Epithelial cell of prostate (primary cell): Measurements from ENCODE around the gene C15orf61.

Source experiments
- DNase-seq: peaks from one replicate; pipeline ENCODE4 v3.0.0-alpha.2; 2011; ENCODE audit warnings: low read depth, low spot score
- H3K27ac ChIP-seq: fragments of 450-650 bp; 2 replicates; pipeline ENCODE4 v1.5.1; 2017; ENCODE audit warnings: mild to moderate bottlenecking

Gene C15orf61

DNA sequence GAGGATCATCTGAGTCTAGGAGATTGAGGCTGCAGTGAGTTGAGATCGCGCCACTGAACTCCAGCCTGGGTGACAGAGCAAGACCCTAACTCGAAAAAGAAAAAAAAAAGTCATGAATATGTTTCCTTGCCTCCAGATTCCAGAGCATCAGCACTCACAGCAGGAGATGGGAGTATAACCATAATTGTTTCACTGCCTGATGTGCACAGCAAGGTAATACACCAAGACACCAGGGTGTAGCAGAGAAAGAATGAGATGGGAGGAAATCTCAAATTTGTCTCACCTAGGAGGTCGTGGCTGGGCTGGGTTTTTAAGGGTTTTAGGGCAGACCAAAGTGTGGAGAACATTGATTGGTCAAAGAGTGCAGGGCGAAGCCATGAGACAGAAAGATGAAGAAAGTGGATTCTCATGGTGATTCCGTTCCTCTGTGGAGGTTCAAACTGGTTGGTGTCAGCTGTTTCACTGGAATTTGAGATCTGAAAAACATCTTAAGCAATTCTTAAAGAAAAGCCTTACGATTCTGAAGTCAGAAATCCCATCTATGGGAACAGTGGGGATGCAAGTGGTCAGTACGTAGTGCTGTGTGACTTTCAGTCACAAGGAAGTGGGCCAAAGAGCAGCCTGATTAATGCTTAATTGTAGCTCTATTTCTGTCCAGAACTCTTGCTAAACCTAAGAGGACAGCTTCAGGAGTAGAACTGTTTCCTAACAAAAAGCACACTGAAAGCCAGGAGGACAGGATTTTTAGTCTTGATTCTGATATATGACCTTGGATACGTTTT lies 7.8 kb upstream of the C15orf61 start:
- no peak overlapping the region for H3K27ac ChIP-seq
- no peak for DNase-seq

DNA sequence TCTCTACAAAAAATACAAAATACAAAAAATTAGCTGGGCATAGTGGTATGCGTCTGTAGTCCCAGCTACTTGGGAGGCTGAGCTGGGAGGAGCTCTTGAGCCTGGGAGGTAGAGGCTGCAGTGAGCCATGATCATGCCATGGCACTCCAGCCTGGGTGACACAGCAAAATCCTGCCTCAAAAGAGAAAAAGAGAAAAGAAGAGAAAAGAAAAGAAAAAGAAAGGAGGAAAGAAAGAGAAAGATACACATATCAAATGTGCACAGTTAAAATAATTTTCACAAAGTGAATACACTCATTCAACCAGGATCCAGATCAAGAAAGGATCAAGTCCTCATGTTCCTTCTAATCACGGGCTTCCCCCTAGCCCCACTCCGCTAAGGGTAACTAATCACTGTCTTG lies 5.8 kb upstream of the C15orf61 start:
- H3K27ac ChIP-seq: no peak overlapping the region
- DNase-seq: no peak

DNA sequence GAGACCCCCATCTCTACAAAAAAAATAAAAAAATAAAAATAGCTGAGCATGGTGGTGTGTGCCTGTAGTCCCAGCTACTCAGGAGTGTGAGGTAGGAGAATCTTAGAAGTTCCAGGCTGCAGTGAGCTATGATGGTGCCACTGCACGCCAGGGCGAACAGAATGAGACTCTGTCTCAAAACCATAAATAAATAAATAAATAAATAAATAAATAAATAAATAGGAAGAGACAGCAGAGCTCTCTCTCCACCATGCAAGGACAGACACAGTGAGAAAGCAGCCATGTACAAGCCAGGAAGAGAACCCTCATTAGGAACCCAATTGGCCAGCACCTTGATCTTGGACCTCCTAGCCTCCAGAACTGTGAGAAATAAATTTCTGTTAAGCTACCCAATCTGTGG lies 5.4 kb upstream of the C15orf61 start:
- no peak for DNase-seq
- no peak overlapping the region for H3K27ac ChIP-seq

GRCh38 chr15:67520321-67521028 lies 456 bp upstream of the C15orf61 start:
- peak overlapping the region; percentile 82 for H3K27ac ChIP-seq
- no peak for DNase-seq

- no peak for DNase-seq
- peak overlapping the region; percentile 82 for H3K27ac ChIP-seq
Observed at GRCh38 chr15:67521783-67522568, 1.0 kb downstream of the C15orf61 start.

DNA sequence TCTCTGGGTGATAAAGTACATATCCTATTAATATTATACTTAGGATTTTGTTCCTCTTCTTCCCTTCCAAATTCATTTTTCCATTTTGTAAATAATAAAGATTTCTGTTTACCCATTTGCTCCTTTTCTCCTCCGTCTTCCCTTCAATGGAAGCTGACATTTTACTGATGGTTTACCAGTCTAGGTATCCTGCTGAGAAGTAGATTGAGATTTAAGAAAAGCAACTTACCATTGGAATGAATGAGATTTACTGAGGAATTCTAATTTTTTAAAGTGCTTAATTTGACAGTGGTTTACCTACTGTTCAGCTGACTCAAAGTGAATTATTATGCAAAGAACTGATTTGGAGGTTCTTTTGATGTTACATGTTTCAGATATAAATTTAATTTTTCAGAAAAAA lies 2.4 kb downstream of the C15orf61 start:
- no peak for DNase-seq
- H3K27ac ChIP-seq: no peak overlapping the region

GRCh38 chr15:67524235-67524634 lies 3.3 kb downstream of the C15orf61 start:
- no peak for DNase-seq
- no peak overlapping the region for H3K27ac ChIP-seq

DNA sequence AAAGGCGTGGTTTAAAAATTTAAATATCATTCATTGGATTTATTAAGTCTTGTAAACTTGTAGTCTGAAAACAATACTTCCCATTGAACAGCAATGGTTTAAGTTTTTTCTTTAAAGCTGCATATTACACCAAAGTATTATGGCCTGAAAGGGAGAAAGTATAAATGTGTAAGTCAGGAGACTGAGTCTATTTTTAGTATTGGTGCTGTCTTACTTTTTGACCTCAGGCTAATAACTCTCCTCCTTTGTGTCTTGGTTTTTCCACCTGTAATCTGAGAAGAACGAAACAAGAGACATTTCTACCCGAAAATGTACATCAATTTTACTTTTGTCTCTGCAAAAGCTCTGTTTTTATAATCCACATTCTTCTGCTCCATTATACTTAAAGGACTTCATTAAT lies 7.6 kb downstream of the C15orf61 start:
- no peak for DNase-seq

GRCh38 chr15:67531379-67531914 lies 10.5 kb downstream of the C15orf61 start:
- peak; percentile 63 for DNase-seq

More for the DNA sequence above, 7.6 kb downstream of the C15orf61 start:
- H3K27ac ChIP-seq: no peak overlapping the region

GRCh38 chr15:67533873-67534272 lies 12.9 kb downstream of the C15orf61 start:
- H3K27ac ChIP-seq: no peak overlapping the region
- DNase-seq: no peak

More at GRCh38 chr15:67531379-67531914, 10.5 kb downstream of the C15orf61 start:
- H3K27ac ChIP-seq: peak overlapping the region; percentile 76

- no peak for DNase-seq
- H3K27ac ChIP-seq: no peak overlapping the region
Observed at GRCh38 chr15:67534360-67534759, 13.4 kb downstream of the C15orf61 start.

- no peak for DNase-seq
- no peak overlapping the region for H3K27ac ChIP-seq
Observed at GRCh38 chr15:67537771-67538170, 16.8 kb downstream of the C15orf61 start.

GRCh38 chr15:67542420-67543347 lies 21.8 kb downstream of the C15orf61 start, which contains the start of gene MAP2K5:
Gene MAP2K5, plus strand, starts transcription at chr15:67542703. Its CDS starts 633 bp downstream, at chr15:67543336.
- DNase-seq: no peak

DNA sequence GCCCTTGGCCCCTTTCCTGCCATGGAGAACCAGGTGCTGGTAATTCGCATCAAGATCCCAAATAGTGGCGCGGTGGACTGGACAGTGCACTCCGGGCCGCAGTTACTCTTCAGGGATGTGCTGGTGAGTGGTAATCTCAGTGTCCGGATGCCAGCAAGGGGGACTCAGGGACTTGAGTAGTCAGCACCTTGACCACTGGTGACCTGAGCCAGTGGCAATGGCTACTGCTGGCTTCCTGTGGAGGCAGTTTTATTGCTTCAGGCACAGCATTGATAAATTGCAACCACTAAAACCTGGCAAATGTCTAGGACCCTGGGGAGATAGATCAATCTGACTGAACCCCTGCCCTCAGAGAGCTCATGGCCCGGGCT lies 22.4 kb downstream of the C15orf61 start:
- peak overlapping the region; percentile 45 for H3K27ac ChIP-seq
- no peak for DNase-seq

More at GRCh38 chr15:67542420-67543347, 21.8 kb downstream of the C15orf61 start, which contains the start of gene MAP2K5:
- H3K27ac ChIP-seq: peak within 1 kb of the TSS; percentile 45

GRCh38 chr15:67544475-67544874 lies 23.5 kb downstream of the C15orf61 start:
- no peak overlapping the region for H3K27ac ChIP-seq
- DNase-seq: no peak

DNA sequence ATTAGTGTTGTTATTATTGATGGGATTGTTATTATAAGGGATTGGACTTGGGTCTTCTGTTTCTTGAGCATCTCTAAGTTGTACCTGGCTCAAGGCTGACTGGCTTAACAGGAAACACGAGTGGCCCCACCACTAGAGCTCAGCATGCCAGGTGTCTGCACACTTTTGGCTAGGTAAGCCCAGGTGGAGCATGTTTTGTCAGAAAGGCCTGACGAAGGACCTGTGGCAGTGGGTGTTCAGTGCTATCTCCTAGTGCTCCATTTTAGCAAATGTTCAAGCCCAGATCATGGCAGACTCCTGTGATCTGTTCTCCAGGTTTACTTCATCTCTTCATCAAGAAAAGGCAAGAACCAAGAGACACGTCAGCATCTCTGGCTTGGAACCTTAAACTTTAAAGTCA lies 24.9 kb downstream of the C15orf61 start:
- no peak for DNase-seq
- no peak overlapping the region for H3K27ac ChIP-seq

DNA sequence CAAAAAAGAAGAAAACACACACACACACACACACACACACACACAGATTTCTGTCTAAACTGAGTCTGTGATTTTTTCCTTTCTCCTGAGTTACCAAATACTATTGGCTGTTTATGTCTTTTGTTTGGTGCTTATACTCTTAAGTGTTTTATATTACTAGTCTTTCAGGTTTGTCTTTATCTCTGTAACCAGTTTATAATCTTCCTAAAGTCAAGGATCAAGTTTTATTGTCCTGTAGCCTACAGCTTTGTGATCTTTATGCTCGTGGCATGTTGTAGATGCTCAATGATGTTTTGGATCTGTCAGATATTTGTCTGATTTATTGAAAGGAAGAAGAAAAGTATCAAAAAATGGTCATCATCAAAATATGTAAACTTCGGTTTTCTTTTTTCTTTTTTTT lies 26.1 kb downstream of the C15orf61 start:
- H3K27ac ChIP-seq: no peak overlapping the region
- DNase-seq: no peak

GRCh38 chr15:67547836-67548235 lies 26.9 kb downstream of the C15orf61 start:
- no peak overlapping the region for H3K27ac ChIP-seq
- DNase-seq: no peak

GRCh38 chr15:67548236-67548852 lies 27.4 kb downstream of the C15orf61 start:
- no peak overlapping the region for H3K27ac ChIP-seq
- DNase-seq: no peak
